ENCODE results near the gene RAE1.
"Not testable (repeated sequence)": the region's sequence is repeated elsewhere in the genome, so short reads cannot be mapped to it uniquely, and the experiment has no call there.

RAE1 gene

DNA sequence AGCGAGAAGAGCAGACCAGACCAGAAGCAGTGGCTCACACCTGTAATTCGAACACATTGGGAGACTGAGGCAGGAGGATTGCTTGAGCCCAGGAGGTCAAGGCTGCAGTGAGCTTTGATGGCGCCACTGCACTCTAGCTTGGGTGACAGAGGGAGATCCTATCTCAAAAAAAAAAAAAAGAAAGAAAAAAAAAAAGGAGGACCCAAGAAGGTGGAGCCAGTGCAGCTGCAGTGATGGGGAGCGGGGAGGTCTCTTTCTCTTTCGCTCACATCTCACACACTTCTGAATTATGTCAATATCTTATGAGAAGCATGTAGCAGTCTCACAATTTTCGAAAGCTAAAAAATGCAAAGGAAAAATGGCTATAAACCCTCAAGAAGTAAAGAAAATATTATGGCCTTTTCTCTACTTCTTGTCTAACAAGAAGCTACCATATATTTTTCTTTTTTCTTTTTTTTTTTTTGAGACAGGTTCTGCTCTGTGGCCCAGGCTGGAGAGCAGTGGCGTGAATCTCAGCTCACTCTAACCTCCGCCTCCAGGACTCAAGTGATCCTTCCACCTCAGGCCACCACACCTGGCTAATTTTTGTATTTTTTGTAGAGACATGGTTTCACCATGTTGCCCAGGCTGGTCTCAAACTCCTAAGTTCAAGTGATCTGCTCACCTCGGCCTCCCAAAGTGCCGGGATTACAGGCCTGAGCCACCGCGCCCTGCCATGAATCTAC is 25.3 kb upstream of the RAE1 start:
- no peak for FAIRE-seq
- DNase-seq (ENCODE audit: insufficient read length, low spot score), result no peak

DNA sequence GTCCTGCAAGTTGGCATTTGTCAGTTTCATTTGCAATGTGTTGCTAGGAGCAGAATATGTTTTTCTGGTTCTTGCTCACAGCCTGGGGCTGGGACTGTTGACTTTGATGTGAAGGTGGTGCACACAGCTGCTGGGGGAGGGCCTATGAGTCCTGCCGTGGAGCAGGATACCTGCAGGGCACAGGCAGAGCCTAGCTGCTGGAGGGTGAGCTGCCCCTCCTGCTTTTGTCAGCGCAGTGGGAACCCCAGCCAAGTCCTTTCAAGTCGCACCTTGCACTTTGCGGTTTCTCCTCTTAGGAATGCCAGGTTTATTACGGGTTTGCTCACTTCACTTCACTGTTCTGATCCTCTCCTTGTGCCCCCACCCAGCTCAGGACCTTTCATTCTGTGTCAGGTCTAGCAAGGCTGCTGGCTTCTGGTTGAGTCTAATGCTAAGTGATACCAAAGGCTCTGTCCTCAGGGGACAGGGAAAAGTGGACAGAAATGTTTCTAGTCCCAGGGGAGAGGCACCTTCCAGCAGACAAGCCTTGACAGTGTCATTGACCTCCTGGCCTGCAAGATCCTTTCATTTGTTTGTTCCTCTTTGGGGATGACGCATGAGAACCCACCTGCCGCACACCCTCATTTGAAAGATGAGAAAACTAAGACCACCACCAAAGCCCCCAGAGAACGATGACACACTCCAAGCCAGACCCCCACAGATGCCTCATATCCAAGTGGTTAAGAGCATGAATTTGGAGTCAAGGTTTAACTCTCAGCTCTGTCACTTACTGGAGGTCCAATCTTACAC is 24.2 kb upstream of the RAE1 start:
- DNase-seq (ENCODE audit: insufficient read length, low spot score) (no peak), FAIRE-seq (peak; percentile 80)

DNA sequence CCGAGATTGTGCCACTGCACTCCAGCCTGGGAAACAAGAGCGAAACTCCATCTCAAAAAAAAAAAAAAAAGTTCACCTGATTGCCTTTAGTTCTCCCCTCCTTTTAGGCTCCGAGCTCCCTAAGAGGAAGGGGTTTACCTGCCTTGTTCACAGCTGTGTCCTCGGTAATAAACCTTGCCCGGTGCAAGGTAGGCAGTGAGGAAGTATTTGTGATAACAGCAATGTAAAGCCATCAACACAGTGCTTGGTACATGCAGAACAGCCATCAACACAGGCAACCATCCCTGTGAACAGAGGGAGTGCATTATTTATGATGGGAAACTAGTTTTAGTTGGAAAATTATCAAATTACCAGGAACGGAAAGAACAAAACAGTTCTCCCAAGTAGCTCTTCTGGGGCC is 23.2 kb upstream of the RAE1 start:
- DNase-seq (ENCODE audit: insufficient read length, low spot score), result no peak
- FAIRE-seq, result peak; percentile 97

DNA sequence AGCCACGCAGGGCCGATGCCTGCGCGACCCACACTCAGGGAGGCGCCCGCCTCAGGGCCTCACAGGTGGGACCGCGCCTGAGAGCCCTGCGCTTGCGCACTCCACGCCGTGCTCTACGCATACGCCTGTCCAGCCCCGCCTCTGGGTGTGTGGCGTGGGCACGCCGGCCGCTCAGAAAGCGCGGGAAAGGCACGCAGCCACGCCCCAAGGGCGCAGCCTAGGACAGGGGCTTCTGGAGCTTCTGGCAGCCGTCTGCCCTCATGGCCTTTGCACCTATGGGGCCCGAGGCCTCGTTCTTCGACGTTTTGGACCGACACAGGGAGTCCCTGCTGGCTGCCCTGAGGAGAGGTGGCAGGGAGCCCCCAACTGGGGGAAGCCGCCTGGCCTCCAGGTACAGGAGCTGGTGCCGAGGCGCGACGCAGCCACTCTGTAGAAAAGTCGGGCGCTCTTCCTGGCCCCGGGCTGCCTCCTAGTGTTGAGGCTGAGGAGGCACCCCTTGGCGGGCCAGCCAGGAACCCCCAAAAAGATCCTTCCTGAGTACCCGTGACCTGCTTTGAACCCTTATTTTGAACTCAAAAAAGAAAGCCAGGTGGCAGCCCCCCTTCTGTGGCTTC is 21.3 kb upstream of the RAE1 start, which contains the start of gene SPO11:
TSS of gene SPO11 (plus strand) at position 196 of the 614 bp plus-strand sequence. CDS start at position 261, 65 bp downstream.
- DNase-seq (ENCODE audit: insufficient read length, low spot score) (no peak), FAIRE-seq (peak; percentile 31)

DNA sequence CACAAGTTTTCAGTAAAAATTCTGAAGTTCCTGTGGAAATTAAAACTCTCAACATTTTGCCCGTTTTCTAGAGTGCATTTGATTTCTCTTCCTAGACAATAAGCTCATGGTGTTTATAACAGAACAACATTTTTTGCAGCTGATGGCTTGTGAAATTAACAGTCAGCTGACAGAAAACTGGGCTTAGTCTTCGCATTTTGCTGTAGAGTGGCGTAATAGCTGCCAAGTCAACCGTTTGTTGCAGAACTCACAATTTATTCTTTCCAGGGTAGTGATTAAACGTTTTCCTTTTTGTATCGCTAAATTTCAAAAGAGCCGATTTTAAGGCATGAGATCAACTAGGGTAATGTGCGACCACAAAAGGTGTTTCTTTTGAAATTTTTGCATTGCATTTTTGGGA is 20.1 kb upstream of the RAE1 start:
- DNase-seq (ENCODE audit: insufficient read length, low spot score) (no peak), FAIRE-seq (no peak)

DNA sequence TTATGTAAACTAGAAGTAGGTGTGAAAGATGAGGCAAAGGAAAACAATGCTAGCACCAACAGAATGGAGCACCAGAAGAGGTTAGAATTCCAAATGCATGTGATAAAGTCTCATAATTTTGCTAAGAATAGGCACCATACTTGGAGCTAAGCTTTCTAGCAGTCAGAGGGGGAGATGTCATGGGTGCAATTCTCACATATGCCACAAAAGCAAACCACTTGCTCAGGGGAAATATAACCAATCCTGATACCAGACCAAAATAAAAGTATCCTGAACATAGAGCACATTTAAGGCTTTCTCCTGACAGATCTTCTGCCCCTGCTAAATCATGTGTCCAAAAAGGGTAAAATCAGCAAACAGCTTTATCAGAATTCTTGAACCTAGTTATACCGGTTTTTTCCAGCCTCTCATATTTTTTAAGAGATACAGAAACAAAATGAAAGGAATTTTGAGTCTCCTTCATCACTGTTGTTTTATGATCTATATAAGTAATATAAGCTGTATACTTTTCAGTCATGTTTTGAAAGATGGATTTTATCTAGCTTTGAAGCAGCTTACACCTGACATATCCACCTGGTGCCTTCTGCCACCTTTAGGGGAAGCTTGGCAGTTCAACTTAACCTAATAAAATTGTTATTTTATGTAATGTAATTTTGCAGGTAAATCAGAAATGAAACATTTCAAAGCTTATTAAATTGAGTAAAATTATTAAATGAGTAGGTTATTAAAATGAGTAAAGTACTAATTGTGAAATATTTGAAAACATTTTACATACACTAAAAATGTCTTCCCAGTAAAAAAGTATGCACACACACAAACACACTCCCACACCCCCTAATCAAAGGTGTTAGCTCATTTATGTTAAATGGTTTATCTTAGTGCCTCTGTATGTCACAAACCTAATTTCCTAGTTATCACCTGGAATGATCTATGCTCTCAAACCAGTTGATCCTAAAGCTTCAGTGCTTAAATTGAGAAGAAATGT is 18.7 kb upstream of the RAE1 start:
- FAIRE-seq (peak; percentile 88), DNase-seq (ENCODE audit: insufficient read length, low spot score) (no peak)

DNA sequence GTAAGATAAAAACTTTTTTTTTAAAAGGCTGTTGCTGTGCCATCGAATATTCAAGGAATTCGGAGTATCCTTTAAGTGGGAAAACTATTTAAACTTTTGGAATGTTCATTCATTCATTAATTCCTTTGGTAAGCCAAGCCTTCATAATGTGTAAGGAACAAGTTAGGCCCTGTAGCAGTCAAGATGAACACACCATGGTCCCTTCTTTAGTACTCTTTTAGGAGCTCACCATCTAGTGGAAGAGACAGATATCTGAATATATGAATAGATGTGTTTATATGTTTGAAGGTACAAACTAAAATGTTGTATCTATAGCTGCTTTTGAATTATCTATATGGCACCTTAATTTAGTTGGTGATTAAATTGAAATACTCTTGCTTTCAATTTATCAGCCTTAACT is 15.7 kb upstream of the RAE1 start:
- DNase-seq (ENCODE audit: insufficient read length, low spot score), result no peak
- peak; percentile 85 for FAIRE-seq

DNA sequence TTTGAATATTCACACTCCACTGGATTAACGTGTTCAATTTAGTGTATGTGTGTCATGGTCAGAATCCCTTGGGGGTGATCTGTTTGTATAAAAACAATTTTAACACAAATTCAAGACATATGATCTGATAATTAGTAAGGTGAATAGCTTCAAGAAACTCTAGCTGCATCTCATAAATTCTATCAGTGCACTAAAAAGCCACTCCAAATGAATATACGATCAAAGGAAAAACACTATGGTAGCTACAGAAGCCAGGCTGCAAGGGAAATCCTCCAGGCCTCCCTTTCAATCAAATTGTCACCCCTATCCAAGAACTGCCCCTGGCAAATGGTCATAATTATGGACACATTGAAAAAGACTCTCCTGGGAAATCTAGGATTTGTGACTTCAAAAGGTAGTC is 9.4 kb upstream of the RAE1 start:
- FAIRE-seq (peak; percentile 48), DNase-seq (ENCODE audit: insufficient read length, low spot score) (no peak)

DNA sequence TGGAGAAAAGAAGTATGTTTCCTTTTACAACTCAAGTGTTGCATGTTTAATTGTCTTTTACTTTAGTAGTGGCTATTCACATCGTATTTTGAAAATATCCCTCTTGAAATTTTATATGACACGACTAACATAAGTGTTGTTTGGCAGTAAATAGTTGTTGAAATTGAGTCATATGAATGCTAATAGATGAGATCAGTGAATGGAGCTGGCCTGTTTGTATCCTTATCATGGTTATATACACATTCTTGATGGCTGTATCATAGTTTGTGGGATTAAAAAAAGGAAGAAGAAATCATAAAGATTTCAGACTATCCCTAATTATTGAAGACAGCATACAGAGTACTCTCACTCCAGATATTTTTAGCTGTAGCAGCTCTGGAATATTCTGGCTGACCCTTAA is 8.2 kb upstream of the RAE1 start:
- DNase-seq (ENCODE audit: insufficient read length, low spot score), result no peak
- FAIRE-seq, result no peak

DNA sequence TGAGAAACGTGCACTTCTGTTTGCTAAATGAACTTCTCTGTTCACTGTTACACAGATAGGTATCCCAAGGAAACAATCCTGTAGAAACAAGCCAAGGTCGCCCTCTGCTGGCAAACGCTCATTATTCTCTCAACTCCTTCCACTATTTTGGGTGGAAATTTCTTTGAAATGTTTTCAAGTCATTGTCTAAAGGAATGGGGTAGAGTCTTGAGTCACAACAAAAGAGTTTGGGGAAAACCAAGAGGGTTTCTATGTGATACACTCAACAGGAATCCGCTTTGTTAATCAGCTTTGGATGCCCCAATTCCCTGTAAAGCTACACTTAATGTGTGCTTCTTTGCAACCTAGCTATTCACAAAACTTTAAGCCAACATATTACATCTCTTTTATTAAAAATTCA is 4.6 kb upstream of the RAE1 start:
- DNase-seq (ENCODE audit: insufficient read length, low spot score), result peak; percentile 88
- peak; percentile 96 for FAIRE-seq

DNA sequence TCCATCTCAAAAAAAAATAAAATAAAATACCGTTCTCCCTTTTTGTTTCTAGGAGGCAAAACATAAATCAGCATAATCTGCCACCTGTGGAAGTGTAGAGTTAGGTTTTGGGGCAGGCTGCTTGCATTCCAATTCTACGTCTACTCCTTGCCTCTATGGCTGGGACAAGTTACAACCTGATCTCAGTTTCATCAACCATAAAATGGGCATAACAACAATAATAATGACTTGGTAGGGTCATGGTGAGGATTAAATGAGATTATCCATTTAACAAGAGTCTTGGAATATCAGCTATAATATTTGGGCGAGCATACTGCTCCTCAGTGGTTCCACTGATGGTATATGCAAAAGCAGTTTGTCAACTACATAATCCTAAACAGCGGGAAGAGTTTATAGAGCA is 3.7 kb upstream of the RAE1 start:
- FAIRE-seq (peak; percentile 93), DNase-seq (ENCODE audit: insufficient read length, low spot score) (no peak)

DNA sequence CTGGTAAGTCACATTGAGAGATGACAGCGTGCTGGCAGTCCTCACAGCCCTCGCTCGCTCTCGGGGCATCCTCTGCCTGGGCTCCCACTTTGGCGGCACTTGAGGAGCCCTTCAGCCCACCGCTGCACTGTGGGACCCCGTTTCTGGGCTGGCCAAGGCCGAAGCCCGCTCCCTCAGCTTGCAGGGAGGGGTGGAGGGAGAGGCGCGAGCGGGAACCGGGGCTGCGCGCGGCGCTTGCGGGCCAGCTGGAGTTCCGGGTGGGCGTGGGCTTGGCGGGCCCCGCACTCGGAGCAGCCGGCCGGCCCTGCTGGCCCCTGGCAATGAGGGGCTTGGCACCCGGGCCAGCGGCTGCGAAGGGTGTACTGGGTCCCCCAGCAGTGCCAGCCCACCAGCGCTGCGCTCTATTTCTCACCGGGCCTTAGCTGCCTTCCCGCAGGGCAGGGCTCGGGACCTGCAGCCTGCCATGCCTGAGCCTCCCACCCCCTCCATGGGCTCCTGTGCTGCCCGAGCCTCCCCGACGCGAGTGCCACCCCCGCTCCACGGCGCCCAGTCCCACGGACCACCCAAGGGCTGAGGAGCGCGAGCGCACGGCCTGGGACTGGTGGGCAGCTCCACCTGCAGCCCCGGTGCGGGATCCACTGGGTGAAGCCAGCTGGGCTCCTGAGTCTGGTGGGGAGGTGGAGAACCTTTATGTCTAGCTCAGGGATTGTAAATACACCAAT is 2.7 kb upstream of the RAE1 start:
- not testable (repeated sequence) for FAIRE-seq; DNase-seq (ENCODE audit: insufficient read length, low spot score)

DNA sequence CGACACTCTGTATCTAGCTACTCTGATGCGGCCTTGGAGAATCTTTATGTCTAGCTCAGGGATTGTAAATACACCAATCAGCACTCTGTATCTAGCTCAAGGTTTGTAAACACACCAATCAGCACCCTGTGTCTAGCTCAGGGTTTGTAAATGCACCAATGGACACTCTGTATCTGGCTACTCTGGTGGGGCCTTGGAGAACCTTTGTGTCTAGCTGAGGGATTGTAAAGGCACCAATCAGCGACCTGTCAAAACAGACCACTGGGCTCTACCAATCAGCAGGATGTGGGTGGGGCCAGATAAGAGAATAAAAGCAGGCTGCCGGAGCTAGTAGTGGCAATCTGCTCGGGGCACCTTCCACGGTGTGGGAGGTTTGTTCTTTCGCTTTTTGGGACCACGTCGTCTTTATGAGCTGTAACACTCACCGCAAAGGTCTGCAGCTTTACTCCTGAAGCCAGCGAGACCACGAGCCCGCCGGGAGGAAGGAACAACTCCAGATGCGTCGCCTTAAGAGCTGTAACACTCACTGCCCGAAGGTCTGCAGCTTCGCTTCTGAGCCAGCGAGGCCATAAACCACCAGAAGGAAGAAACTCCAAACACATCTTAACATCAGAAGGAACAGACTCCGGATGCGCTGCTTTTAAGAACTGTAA is 2.0 kb upstream of the RAE1 start:
- DNase-seq (ENCODE audit: insufficient read length, low spot score); FAIRE-seq: not testable (repeated sequence)

DNA sequence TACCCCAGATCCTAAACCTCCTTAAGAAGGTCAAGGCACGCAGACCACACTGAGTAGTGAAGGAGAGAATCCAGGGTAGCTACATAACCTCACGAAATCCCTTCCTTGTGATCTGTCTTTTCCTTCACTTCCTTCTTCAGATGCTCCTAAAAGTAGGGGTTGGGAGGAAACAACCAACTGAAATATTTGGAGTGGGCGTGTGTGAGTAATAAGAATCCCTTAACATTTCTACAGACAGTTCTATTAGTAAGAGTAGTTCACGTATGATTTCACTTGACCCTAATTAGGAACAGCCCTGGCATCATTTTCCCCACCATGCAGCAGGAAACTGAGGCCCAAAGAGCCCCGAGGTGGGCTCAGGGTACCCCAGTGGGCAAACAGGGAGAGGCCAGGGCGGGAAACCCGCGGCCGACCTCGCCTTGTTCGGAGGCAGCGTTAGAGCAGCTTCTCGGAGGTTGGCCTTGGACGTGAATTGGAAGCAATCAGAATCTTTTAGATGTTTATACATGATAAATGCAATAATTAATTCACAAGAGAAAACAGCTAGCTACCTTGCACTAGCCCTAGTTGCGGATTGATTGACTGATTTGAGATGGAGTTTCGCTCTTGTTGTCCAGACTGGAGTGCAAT is 859 bp upstream of the RAE1 start:
- FAIRE-seq (peak; percentile 49), DNase-seq (ENCODE audit: insufficient read length, low spot score) (no peak)

DNA sequence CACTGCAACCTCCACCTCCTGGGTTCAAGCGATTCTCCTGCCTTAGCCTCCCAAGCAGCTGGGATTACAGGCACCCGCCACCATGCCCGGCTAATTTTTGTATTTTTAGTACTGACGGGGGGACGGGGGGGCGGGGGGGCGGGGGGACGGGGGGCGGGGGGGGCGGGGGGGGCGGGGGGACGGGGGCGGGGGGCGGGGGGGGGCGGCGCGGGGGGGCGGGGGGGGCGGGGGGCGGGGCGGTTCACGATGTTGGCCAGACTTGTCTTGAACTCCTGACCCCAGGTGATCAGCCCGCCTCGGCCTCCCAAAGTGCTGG is 371 bp upstream of the RAE1 start:
- FAIRE-seq; DNase-seq (ENCODE audit: insufficient read length, low spot score): not testable (repeated sequence)

DNA sequence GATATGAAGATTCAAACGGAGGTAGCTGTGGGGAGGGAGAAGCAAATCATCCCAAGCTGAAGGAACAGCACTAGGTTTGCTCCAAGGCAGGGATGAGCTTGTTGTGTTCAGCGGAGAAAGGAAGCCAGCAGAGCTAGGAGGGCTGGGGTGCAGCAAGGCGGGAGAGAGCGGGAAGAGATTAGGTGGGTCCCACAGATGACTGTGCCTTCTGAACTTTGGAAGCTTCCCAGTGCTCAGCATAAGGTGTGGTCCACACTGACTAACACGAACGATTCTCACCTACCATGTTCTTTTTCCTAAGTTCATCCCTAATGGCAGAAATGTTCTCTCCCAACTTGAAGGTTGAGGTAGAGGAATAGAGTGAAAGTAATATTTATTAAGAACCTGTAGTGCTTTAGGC is 1.2 kb downstream of the RAE1 start:
- no peak for DNase-seq (ENCODE audit: insufficient read length, low spot score)
- FAIRE-seq, result no peak

DNA sequence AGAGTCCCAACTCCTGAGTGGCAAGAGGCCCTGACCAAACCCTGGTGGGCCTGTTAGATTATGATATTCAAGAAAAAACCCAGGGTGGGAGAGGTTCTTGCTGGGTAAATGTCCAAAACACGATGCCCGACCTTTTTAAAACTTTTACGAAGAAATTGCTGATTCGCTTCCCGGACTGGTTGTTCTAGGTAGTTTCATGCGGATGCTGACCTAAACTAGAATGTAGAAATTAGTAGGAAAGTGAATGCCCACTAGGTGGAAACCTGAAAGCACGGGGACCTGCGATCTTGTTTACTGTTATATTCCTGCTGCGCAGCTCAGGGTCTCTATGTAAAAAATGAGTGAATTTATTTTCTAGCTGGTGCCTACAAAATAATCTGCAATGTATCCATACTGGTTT is 2.3 kb downstream of the RAE1 start:
- no peak for DNase-seq (ENCODE audit: insufficient read length, low spot score)
- no peak for FAIRE-seq

DNA sequence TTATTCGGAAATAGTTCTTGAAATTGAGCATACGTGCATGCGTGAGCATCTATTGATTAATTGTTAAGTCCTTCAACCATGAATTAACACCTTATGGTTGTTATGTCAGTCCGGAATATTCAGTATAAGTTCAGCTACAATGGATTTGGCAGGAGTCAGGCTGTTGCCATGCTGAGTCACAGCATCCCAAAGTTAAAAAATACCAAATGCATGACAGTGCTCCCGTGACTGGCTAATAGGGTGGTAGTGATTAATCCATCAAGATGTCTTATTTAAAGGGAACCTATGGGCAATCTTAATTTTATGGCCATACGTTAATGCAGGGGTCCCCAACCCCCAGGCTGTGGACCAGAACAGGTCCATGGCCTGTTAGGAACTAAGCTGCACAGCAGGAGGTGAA is 10.5 kb downstream of the RAE1 start:
- DNase-seq (ENCODE audit: insufficient read length, low spot score), result peak; percentile 72

DNA sequence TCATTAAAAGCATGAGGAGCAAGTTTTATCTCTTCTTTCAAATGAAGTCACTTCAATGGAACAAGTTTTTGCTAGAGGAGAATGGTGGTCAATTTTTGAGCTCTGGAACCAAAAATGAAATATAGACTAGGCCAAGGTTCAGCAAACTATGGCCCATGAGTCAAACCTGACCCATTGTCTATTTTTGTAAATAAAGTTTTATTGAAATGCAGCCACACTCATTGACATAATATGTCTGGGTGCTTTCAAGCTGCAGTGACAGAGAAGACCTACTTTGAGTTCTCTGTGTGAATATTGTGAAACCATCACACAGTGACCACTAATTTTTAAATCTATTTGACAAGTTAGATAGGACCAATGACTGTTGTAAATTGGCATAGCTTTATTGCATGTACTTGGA is 13.4 kb downstream of the RAE1 start:
- DNase-seq (ENCODE audit: insufficient read length, low spot score) (no peak), FAIRE-seq (no peak)

More for the DNA sequence above, 10.5 kb downstream of the RAE1 start:
- FAIRE-seq, result peak; percentile 99

All from HTR-8/SVneo (cell line).